NCI-H1930 (cell line): ENCODE results near the gene SPDYE8.
"Not testable (repeated sequence)": the region's sequence is repeated elsewhere in the genome, so short reads cannot be mapped to it uniquely, and the experiment has no call there.

ENCODE experiments used
- DNase-seq, 2 experiments: peaks; one replicate each; lab custom pipeline; 2025; lab: John Stamatoyannopoulos, UW

SPDYE8 gene

GRCh38 chr7:73029666-73030065 lies at the start of gene SPDYE8:
Gene SPDYE8, minus strand, starts transcription at chr7:73029766. Its CDS starts 1,800 bp downstream, at chr7:73027966.
- not testable (repeated sequence) for DNase-seq

DNA sequence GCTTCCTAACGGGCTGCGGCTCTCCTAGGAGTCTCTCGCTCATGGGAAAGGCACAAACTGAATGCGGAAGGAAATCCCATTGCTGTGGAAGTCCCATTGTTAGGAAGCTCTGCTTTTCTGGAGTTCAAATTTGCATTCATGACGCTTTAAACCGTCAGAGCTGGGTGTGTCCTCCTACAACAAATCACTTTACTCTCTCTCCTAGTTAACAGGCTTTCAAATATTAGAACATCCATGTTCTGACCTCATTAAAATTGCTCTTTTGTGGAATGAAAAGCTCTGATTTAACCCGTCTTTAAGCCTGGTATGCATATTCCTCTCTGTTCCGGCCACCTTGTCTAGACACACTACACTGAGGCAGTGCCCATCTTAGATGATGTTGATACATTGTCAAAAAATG lies 28.2 kb upstream of the SPDYE8 start, which contains the start of gene SPDYE11:
Gene SPDYE11, minus strand, starts transcription at position 101 of the 400 bp plus-strand sequence. CDS start 1,800 bp downstream, outside the sequence.
- DNase-seq: not testable (repeated sequence)

DNA sequence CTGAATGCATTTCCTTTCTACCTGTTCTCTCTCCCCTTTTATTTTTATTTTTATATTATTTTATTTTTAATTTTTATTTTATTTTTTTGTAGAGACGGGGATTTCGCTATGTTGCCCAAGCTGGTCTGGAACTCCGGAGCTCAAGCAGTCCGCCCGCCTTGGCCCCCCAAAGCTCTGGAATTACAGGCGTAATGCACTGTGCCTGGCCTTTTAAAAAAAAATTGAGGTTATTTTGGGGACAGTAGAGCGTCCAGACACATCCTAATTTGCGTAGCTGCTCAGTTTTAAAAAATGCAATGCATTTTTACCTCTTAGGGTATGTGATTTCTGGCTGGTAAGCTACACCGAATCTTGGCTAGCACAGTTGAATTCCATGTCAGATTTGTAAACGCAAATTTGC lies 23.1 kb downstream of the SPDYE8 start:
- DNase-seq: not testable (repeated sequence)

GRCh38 chr7:73005693-73006447 lies 23.7 kb downstream of the SPDYE8 start:
- not testable (repeated sequence) for DNase-seq

- not testable (repeated sequence) for DNase-seq
Measured at GRCh38 chr7:73005356-73005692, 24.2 kb downstream of the SPDYE8 start.

- not testable (repeated sequence) for DNase-seq
Measured at GRCh38 chr7:72997887-72998468, 31.6 kb downstream of the SPDYE8 start.

DNA sequence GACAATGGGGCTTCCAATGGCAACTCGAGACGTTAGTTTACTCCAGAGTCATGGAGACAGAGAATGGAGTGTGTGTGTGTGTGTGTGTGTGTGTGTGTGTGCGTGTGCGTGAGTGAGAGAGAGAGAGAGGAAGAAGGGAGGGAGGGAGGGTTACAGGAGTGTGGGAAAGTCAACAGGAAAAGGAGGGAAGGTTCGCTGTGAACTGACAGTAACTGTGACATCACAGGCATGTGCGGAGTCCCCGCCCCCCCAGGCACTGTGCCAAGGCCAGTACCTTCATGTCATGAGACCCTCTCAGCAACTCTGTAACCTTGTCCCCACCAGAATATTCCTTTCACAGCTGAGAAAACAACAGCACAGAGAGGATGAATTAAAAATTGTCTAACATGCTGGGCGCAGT lies 32.1 kb downstream of the SPDYE8 start:
- not testable (repeated sequence) for DNase-seq

DNA sequence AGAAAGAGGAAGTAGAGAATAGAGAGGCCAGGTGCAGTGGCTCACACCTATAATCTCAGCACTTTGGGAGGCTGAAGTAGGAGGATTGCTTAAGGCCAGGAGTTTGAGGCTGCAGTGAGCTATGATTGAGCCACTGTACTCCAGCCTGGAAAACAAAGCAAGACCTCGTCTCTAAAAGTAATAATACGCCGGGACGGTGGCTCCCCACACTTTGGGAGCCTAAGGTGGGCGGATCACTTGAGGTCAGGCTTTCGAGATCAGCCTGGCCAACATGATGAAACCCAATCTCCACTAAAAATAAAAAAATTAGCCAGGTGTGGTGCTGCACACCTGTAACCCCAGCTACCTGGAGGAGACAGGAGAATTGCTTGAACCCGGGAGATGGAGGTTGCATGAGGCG lies 34.1 kb downstream of the SPDYE8 start:
- not testable (repeated sequence) for DNase-seq

GRCh38 chr7:72990146-72990913 lies 39.2 kb downstream of the SPDYE8 start:
- DNase-seq: not testable (repeated sequence)

- DNase-seq: not testable (repeated sequence)
Measured at GRCh38 chr7:72982084-72982483, 47.5 kb downstream of the SPDYE8 start.

- not testable (repeated sequence) for DNase-seq
Measured at GRCh38 chr7:72980382-72980781, 49.2 kb downstream of the SPDYE8 start.

DNA sequence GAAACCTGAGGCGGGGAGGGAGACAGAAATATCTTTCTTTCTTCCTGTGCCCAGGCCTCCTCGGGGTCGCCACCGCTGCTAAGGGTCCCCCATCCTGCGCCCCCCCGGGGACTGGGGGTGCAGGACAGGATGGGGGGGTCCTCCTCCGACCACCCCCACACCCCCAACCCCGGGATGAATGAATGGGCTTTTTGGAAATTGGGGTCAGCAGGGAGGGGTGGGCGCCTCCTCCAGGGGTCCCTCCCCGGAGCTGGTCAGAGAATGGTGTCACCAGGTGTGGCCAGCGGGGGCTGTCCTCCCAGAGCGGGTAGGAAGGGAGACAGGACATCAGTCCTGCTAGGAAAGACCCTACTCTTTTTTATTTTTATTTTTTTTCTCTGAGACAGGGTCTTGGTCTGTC lies 53.1 kb downstream of the SPDYE8 start:
- DNase-seq: not testable (repeated sequence)

GRCh38 chr7:72975656-72976286 lies 53.8 kb downstream of the SPDYE8 start:
- DNase-seq: not testable (repeated sequence)

- not testable (repeated sequence) for DNase-seq
Measured at GRCh38 chr7:72974781-72975180, 54.8 kb downstream of the SPDYE8 start.

DNA sequence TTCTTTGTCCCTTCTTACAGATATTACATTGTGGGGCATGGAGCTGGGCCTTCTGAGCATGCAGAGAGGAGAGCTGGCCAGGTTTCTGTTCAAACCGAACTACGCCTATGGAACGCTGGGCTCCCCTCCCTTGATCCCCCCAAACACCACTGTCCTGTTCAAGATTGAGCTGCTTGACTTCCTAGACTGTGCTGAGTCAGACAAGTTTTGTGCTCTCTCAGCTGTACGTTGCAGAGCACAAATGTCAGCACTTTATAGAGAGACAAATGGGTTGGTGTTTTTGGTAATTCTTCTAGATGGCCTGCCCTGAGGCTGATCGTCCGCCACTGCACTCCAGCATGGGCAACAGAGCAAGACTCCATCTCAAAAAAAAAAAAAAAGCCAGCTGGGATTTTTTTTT lies 58.1 kb downstream of the SPDYE8 start:
- not testable (repeated sequence) for DNase-seq
